T-helper 2 cell treated with Interferon-gamma antibody and Interleukin-4, amounts not matched to agents 100 ng/mL and 5 ng/mL, for 36 hours (primary cell): ENCODE results near the gene GAPT. TPM values are rescaled to one million over a fixed set of nuclear protein-coding genes. Genes with fewer than 3 reads are reported as not detected.

Experiments used
- intact Hi-C: fragments of 100-400 bp; cut with micrococcal nuclease; formaldehyde crosslinking; loops from one replicate; pipeline ENCODE4 v1.15.1; 2023
- total RNA-seq: library from RNA; stranded (reverse); gene quantifications from 2 replicates; pipeline ENCODE4 v1.2.3, GENCODE V29; 2022

Gene GAPT
- total RNA-seq, 1 donor from 2014 or later = not detected

GRCh38 chr5:58460732-58461286 lies 30.4 kb upstream of the GAPT start:
- intact Hi-C loops = loop anchor here (1.0 to 2.0 kb wide), 6 partner anchors 682 to 1550 kb away; no protein-coding TSS in a partner anchor

GRCh38 chr5:58462154-58462553 lies 29.1 kb upstream of the GAPT start:
- intact Hi-C loops = loop anchor here (1.0 kb wide), 1 partner anchor 812 kb away; no protein-coding TSS in a partner anchor

GRCh38 chr5:58462623-58463230 lies 28.5 kb upstream of the GAPT start:
- intact Hi-C loops = loop anchor here (1.0 kb wide), 1 partner anchor 812 kb away; no protein-coding TSS in a partner anchor

GRCh38 chr5:58466939-58467338 lies 24.3 kb upstream of the GAPT start:
- intact Hi-C loops = no loop called here

- intact Hi-C loops = no loop called here
Measured at GRCh38 chr5:58469896-58470295, 21.3 kb upstream of the GAPT start.

GRCh38 chr5:58475404-58475803 lies 15.8 kb upstream of the GAPT start:
- intact Hi-C loops = loop anchor here (5.0 kb wide), 1 partner anchor 377 kb away; no protein-coding TSS in a partner anchor

- intact Hi-C loops = loop anchor here (5.0 kb wide), 1 partner anchor 374 kb away; no protein-coding TSS in a partner anchor
Measured at GRCh38 chr5:58477760-58478376, 13.4 kb upstream of the GAPT start.

- intact Hi-C loops = no loop called here
Measured at GRCh38 chr5:58481066-58481676, 10.1 kb upstream of the GAPT start.

- intact Hi-C loops = no loop called here
Measured at GRCh38 chr5:58481828-58482227, 9.4 kb upstream of the GAPT start.

- intact Hi-C loops = no loop called here
Measured at GRCh38 chr5:58482536-58482935, 8.7 kb upstream of the GAPT start.

- intact Hi-C loops = no loop called here
Measured at GRCh38 chr5:58484505-58484904, 6.7 kb upstream of the GAPT start.

GRCh38 chr5:58486290-58486689 lies 4.9 kb upstream of the GAPT start:
- intact Hi-C loops = no loop called here

GRCh38 chr5:58490402-58491050 lies 709 bp upstream of the GAPT start:
- intact Hi-C loops = no loop called here

- intact Hi-C loops = no loop called here
Measured at GRCh38 chr5:58493141-58493540, 1.9 kb downstream of the GAPT start.

GRCh38 chr5:58496488-58496887 lies 5.3 kb downstream of the GAPT start:
- intact Hi-C loops = no loop called here

- intact Hi-C loops = no loop called here
Measured at GRCh38 chr5:58497386-58497785, 6.2 kb downstream of the GAPT start.

- intact Hi-C loops = no loop called here
Measured at GRCh38 chr5:58497921-58498320, 6.7 kb downstream of the GAPT start.

GRCh38 chr5:58498340-58498942 lies 7.2 kb downstream of the GAPT start:
- intact Hi-C loops = no loop called here

- intact Hi-C loops = no loop called here
Measured at GRCh38 chr5:58499231-58499630, 8.0 kb downstream of the GAPT start.

- intact Hi-C loops = no loop called here
Measured at GRCh38 chr5:58499941-58500340, 8.7 kb downstream of the GAPT start.

- intact Hi-C loops = no loop called here
Measured at GRCh38 chr5:58501778-58502417, 10.7 kb downstream of the GAPT start.
